Peyer's patch (tissue), 4 donors: ENCODE results near the gene COG8.

Source experiments
- POLR2A ChIP-seq, 2 donors: fragments of 450-650 bp; IDR thresholded peaks; one replicate each; pipeline ENCODE4 v1.5.1; 2017; ENCODE audit warnings: antibody characterized with exemption in 2 of 2, mild to moderate bottlenecking in 2 of 2, moderate library complexity in 2 of 2
- TF ChIP-seq, protein P1 (sequence below), 6 experiments: fragments of 450-650 bp in 4 of 6; fragments of 200-600 bp in 2 of 6; sonication (generic) in 1 of 6; IDR thresholded peaks; one replicate each; pipeline ENCODE4 v1.5.1; 2017 to 2019; ENCODE audit warnings: antibody characterized with exemption in 6 of 6, mild to moderate bottlenecking in 3 of 6, moderate library complexity in 1 of 6

DNA sequence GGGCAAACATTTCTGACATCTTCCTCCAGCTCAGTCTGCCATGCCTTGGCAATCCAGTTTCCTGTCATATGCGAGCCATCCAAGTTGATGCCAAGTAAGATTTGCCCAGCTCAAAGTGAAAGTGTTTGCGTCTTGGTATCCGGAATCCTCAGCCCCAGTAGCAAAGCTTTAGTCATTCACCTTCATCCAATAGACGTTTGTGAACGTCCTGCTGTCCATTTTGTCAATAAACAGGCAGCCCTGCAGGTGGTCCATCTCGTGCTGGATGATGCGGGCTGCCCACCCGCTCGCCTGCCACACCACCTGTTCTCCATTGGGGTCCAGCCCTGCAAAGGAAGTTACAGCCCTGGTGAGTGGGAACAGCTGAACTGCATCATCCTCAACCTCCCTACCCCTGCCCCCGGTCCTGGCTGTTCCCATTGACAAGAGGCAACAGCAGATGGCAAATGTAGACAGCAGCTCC is 10.5 kb downstream of the COG8 start:
- TF ChIP-seq, protein P1, sequence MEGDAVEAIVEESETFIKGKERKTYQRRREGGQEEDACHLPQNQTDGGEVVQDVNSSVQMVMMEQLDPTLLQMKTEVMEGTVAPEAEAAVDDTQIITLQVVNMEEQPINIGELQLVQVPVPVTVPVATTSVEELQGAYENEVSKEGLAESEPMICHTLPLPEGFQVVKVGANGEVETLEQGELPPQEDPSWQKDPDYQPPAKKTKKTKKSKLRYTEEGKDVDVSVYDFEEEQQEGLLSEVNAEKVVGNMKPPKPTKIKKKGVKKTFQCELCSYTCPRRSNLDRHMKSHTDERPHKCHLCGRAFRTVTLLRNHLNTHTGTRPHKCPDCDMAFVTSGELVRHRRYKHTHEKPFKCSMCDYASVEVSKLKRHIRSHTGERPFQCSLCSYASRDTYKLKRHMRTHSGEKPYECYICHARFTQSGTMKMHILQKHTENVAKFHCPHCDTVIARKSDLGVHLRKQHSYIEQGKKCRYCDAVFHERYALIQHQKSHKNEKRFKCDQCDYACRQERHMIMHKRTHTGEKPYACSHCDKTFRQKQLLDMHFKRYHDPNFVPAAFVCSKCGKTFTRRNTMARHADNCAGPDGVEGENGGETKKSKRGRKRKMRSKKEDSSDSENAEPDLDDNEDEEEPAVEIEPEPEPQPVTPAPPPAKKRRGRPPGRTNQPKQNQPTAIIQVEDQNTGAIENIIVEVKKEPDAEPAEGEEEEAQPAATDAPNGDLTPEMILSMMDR (IDR thresholded peaks at IDR 0.05), result no peak
- TF ChIP-seq POLR2A (IDR thresholded peaks at IDR 0.05), result no peak
